OCI-LY3 (cell line): ENCODE measurements around the gene DOK7.

ENCODE experiments used
- H2AFZ ChIP-seq: fragments of 200-600, 300-600 bp; shearing (Covaris generic); 2 replicates; pipeline ENCODE4 v1.6.0; 2014; ENCODE audit warnings: antibody characterized with exemption, low read depth, low read length
- H3K27ac ChIP-seq: fragments of 200-600, 300-600 bp; sonication (generic); 2 replicates; pipeline ENCODE4 v1.5.1; 2014; ENCODE audit warnings: mild to moderate bottlenecking, low read length, moderate library complexity, mixed read lengths
- H3K27me3 ChIP-seq: fragments of 200-600, 300-600 bp; sonication (generic); 2 replicates; pipeline ENCODE4 v1.6.1; 2014; ENCODE audit warnings: low read depth, low read length, mixed read lengths
- H3K36me3 ChIP-seq: fragments of 200-600, 300-600 bp; sonication (generic); replicated peaks from 2 replicates; pipeline ENCODE3; 2014; ENCODE audit warnings: low read depth, low read length, mixed read lengths
- H3K4me1 ChIP-seq: fragments of 300-600, 200-600 bp; sonication (generic); 2 replicates; pipeline ENCODE4 v1.6.1; 2014; ENCODE audit warnings: low read length, mixed read lengths
- H3K4me2 ChIP-seq: fragments of 200-600, 300-600 bp; sonication (generic); 2 replicates; pipeline ENCODE4 v1.6.1; 2014; ENCODE audit warnings: low read length, mixed read lengths
- H3K4me3 ChIP-seq: fragments of 300-600, 200-600 bp; sonication (generic); 2 replicates; pipeline ENCODE4 v1.5.1; 2014; ENCODE audit warnings: antibody characterized with exemption, mild to moderate bottlenecking, low read length, moderate library complexity
- H3K79me2 ChIP-seq: fragments of 300-600, 200-600 bp; shearing (Covaris generic); 2 replicates; pipeline ENCODE4 v1.6.1; 2014; ENCODE audit warnings: mild to moderate bottlenecking, low read length, mixed read lengths
- H3K9ac ChIP-seq: fragments of 300-600, 200-600 bp; shearing (Covaris generic); 2 replicates; pipeline ENCODE4 v1.6.0; 2014; ENCODE audit warnings: mild to moderate bottlenecking, low read length, moderate library complexity
- H3K9me3 ChIP-seq: fragments of 200-600, 300-600 bp; shearing (Covaris generic); 2 replicates; pipeline ENCODE4 v1.6.1; 2014; ENCODE audit warnings: low read length, mixed read lengths; ENCODE audit not compliant: insufficient read depth
- H4K20me1 ChIP-seq: fragments of 200-600, 300-600 bp; sonication (generic); 2 replicates; pipeline ENCODE4 v1.6.1; 2016; ENCODE audit warnings: low read length, mixed read lengths; ENCODE audit not compliant: insufficient read depth
- CTCF ChIP-seq: fragments of 200-600, 300-600 bp; sonication (generic); IDR thresholded peaks from 2 replicates; pipeline ENCODE4 v1.5.1; 2014; ENCODE audit warnings: antibody characterized with exemption, low read length, low read depth
- EZH2phosphoT487 ChIP-seq: fragments of 200-600 bp; shearing (Covaris generic); IDR thresholded peaks from 2 replicates; pipeline ENCODE4 v1.6.1; 2018; ENCODE audit warnings: antibody characterized with exemption, mixed run types, low read depth

Gene DOK7

GRCh38 chr4:3523628-3524221 lies 60.6 kb downstream of the DOK7 start:
- H3K9me3 ChIP-seq = no peaks in the 10 kb centered on the region
- H3K27ac ChIP-seq = no peak overlapping the region
- peaks cover 32% of the 10 kb centered on the region for H3K36me3 ChIP-seq
- H3K27me3 ChIP-seq = no peaks in the 10 kb centered on the region
- H4K20me1 ChIP-seq = peaks cover 32% of the 10 kb centered on the region
- no peak overlapping the region for H3K4me3 ChIP-seq
- no peak overlapping the region for H3K4me2 ChIP-seq
- H3K9ac ChIP-seq = no peak overlapping the region
- peaks cover 23% of the 10 kb centered on the region for H3K79me2 ChIP-seq
- TF ChIP-seq EZH2phosphoT487 (no peak), CTCF (no peak)
- no peaks in the 10 kb centered on the region for H3K4me1 ChIP-seq
- H2AFZ ChIP-seq = no peak overlapping the region

DNA sequence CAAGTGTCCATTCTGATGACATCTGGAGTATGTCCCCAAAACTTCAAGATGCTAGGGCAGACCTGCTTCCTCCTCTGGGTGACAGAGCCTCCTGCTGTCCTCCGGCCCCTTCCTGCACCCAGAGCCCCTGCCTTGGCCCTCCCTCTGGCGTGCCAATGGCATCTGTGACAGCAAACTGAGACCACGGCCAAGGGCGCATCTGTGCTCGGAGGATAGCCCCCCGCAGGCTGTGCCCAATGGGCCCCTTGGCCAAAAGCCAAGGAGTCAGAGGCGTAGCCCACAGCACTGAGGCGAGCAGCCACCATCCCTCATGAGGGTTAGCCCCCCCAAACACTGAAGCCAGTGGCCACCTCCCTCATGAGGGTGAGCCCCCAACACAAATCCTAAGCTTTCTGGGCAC lies 61.2 kb downstream of the DOK7 start:
- no peak overlapping the region for H3K4me2 ChIP-seq
- no peaks in the 10 kb centered on the region for H3K27me3 ChIP-seq
- H3K9ac ChIP-seq = no peak overlapping the region
- H3K79me2 ChIP-seq = peaks cover 28% of the 10 kb centered on the region
- peaks cover 36% of the 10 kb centered on the region for H4K20me1 ChIP-seq
- H3K36me3 ChIP-seq = peaks cover 33% of the 10 kb centered on the region
- no peak overlapping the region for H3K27ac ChIP-seq
- H3K4me1 ChIP-seq = peaks cover 2% of the 10 kb centered on the region
- H3K9me3 ChIP-seq = no peaks in the 10 kb centered on the region
- no peak overlapping the region for H2AFZ ChIP-seq
- no peak overlapping the region for H3K4me3 ChIP-seq
- TF ChIP-seq CTCF = no peak

DNA sequence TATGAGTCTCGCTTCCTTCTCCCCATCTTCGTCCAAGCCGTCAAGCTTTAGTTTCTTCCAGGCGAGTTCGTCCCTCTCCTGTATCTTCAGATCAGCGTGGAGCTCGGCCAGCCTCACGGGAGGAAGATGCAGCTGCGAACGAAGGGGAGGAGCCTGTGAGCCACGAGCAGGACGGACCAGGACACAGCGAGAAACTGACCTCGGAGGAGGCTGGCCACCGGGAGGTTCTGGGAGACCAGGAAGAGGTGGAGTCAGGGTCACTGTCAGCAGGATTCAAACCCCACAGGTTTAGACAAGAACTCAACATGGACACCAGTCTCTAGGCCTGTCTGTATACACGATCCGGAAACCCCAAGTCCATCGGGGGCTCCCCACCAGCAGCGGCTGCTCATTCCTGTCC lies 61.8 kb downstream of the DOK7 start:
- peaks cover 30% of the 10 kb centered on the region for H3K36me3 ChIP-seq
- H3K9ac ChIP-seq = no peak overlapping the region

More for the DNA sequence above, 61.8 kb downstream of the DOK7 start:
- Histone ChIP-seq H3K27ac (no peak overlapping the region), H3K4me1 (peaks cover 8% of the 10 kb centered on the region), H3K4me3 (no peak overlapping the region), H3K4me2 (no peak overlapping the region), H3K79me2 (peaks cover 34% of the 10 kb centered on the region), H4K20me1 (peaks cover 42% of the 10 kb centered on the region), H3K27me3 (no peaks in the 10 kb centered on the region), H3K9me3 (no peaks in the 10 kb centered on the region), H2AFZ (no peak overlapping the region)
- TF ChIP-seq EZH2phosphoT487 (no peak), CTCF (no peak)
